Muscle of back (tissue), 11 donors: ENCODE measurements around the gene FLII. TPM values are rescaled to one million over a fixed set of nuclear protein-coding genes. Genes with fewer than 3 reads are reported as not detected.
A peak's percentile ranks its signal among the peaks of the same experiment; 100 is the strongest.

ENCODE experiments used
- DNase-seq, 3 donors: peaks; one replicate each; pipeline versions ENCODE4 v3.0.0 to v3.0.0-alpha.2; 2013
- polyA plus RNA-seq, 10 donors: library from polyadenylated mRNA; unstranded; fragments of 120-200 nt; gene quantifications; one replicate each; pipeline ENCODE4 v1.2.1, GENCODE V29; 2013; ENCODE audit not compliant: insufficient read length in 10 of 10

The FLII gene
- polyA plus RNA-seq, 10 donors = 139 to 177 (median 156) TPM

DNA sequence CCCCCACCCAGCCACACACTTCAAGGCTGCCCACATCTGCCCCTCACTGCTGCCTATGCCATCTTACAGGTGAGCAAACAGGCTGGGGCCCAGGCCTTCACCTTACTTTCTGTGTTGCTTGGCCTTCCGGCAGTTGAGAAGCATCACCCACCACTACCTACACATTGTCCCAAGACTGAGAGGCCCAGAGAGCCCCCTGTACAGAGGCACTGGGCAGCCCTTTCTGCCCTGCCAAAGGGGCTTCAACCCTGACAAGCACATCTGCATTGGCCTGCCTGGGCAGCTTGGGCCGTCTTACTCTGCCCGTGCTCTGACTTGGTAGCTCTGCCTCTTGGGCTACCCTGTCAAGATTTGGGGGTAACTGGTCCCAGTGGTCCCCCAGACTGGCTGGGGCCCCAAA, 3.1 kb upstream of the FLII start:
- no peak for DNase-seq

DNA sequence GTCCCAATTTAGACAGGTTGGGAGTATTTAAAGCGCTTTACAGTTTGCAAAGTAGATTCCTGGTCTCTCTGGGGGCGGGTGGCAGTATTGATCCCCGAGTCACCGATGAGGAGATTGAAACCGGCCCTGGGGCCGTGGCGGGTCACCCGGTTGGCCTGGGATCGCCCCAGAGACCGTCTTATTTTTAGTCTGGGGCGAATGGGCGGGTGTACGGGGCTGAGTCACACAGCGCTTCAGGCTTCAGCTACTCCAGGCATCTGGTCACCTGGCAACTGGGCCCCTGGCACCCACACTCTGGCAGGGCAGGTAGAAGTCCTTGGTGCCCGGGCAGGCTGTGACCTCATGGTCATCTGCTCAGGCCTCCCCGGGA, 2.6 kb upstream of the FLII start:
- DNase-seq = peak in 2 of 3 donors; percentile 26 to 56

DNA sequence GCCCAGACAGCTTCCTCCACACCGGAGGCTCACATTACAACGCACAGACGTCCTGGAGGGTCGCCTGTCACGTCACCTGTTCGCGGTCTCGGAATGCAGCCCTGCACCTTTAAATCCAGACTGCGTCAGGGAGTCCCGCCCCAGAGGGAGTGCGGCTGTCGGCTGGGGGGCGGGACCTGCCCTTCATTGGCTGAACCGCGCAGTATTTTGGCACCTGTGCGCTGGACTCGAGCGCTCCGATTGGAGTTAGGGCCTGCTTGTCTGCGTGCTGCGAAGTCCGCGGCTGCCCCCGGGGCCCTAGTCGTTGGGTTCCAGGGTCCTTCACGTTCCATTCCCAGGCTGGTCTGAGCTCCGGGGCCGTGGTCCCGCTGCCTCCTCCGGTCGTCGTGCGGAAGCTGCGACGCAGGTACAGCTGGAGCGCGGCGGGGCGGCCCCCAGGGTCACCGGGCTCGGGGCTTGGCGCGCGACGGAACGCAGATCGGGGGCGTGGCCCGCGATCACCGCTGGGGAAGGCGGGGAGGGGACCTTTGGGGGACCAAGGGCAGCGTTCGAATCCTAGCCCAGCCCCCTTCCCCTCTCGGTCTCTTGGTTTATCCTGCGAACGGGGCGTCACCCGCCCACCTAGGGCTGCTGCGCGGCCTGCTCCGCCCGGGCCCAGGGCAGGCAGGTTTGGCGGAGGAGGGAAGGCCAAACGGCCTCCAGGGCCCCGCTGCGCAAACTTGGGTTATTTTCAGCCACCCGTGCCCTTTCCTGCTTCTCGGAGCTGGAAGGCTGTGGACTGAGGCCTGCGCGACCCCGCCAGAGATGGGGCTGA, 2.0 kb upstream of the FLII start, which contains the start of gene MIEF2:
Gene MIEF2 (plus strand): TSS at position 331 of the 814 bp plus-strand sequence. CDS start 2,059 bp downstream, outside the sequence.
- DNase-seq = peak; percentile 94 to 98 (median 95)

DNA sequence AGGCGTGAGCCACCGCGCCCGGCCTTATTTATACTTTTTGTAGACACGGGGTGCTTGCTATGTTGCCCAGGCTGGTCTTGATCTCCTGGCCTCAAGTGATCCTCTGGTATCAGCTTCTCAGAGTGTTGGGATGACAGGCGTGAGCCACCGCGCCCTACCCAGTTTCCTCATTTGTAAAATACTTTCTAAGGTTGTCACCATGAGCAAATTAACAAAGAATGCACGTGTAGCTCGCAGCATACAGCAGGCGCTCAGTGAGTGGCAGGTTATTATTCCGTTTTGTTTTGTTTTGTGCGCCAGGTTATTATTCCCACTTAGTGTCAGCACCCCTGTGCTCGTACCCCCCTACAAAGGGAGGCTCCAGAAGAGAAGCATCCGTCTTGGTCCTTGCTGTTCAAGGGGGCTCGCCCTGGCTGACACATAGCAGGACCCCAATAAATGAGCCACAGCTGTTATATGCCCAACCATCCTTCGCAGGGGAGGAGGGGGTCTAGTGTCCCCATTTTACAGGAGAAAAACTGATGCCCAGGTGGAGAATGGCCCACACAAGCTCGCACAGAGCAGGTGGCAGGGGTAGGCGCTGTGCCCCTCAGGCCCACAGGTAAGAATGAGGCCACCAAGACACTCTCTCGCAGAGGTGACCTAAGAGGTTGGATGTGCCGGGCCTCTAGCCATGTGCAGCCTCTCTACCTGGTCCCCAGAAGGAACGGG, 1.2 kb upstream of the FLII start:
- DNase-seq = no peak

DNA sequence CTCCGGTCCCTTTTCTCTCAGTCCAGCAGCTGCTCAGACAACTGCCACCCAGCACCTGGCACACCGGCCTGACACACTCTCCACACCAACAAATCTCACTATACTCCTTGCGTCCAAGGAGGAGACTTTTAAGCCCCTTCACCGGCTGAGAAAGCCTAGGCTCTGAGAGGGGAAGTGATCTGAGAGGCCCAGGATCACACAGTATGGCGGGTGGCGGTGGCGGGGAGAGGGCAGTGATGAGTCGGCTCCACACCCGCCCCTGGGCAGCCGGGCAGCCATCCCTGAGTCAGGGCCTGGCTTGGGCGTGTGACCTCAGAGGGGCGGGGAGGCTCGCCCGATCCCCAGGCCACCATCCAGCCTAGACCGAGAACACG, 569 bp downstream of the FLII start:
- DNase-seq = peak; percentile 43 to 78 (median 48)

DNA sequence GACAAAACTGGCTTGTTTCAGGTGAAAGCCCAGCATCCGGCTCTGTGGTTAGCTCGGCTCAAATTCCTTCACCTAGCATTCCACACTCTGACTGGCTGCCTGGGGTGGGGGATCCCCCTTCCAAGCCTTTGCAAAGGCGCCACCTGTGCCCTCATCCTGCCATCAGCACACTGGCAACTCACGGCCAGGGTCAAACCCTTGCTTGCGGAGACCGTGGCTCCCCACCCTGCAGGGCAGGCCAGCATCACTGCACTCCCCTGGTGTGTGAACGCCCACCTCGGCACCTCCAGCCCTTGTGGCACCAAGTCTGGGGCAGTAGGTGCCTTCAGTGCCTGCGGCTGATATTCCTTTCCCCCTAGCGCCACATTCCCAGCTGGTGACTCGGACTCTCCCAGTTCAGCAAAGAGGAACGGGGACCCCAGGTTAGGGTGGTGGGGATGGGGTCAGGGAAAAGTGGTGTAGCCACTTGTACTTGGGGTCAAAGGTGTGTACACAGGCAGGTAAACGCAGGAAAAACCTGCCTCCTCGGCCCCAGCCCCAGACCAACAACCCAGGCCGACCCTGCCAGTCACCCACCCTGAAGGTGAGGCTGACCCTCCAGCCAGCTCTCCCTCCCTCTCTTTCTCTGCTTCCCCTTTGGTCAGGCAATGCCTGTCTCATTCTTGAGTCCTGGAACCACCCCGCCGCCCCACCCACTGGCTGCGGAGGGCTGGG, 1.1 kb downstream of the FLII start:
- DNase-seq = no peak

DNA sequence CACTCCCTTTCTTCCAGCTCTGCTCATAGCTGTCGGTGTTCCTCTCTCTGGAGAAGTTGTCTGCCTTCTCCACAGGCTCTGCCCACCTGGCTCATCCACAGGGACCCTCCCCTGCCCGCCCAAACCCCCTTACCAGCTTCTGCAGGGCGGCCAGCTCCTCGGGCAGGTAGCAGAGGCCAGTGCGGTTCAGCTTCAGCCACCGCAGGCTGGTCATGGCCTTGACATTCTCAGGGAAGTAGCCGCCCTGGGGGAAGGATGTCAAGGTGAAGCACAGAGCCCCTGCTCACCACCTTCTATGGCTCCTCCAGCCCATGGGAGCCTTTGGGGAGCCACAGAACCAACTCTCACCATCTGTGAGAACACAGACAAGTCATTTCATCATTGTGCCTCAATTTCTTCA, 1.8 kb downstream of the FLII start:
- DNase-seq = no peak

DNA sequence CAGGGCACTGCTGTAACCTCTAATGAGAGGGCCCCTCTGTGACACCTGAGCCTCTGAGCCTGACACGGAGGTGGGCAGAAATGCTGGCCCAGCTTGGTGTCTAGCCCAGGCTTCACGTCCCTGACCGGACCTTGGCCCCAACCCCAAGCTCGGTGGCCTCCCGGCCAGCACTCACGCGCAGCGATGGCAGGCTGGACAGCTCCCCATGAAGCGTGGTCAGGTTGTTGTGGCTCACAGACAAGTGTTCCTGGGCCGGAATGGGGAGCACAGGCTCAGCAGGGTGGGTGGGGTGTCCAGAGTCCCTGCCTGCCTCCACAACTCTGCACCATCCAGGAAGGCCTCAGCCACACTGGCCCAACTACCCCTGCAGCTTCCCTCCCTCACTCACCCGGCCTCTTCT, 2.2 kb downstream of the FLII start:
- DNase-seq = no peak

DNA sequence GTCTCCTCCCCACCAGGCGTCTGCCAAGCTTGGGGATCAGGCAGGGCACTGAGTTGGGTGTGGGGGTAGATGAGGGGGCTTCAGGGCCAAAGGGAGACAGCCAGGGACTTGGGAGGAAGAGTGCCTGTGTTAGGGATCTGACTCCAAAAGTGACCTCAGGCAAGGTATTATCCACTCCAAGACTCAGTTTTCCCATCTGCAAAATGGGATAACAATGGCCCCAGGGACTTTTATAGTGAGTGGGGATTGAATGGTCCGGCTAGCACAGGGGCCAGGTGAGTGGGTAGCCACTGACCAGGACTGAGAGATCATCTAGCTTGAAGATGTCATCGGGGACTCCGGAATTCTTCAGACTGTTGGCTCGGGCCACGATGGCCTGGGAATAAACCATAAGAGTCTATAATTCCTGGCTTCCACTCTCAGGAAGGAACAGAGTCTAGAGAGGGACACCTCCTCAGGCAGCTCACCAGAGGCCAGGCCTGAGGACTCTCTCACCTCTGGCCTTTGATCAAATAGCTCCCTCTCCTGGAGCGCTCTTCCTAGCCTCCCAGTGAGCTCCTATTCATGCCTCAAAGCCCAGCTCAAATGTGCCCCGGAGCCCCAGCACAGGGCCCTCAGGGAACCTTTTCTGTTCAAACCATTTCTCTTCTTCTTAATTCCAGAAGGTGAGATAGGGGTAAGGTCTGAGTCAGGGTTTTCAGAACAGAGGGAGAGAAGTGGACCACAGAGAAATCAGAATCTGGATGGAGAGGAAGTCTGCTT, 3.5 kb downstream of the FLII start:
- DNase-seq = no peak

DNA sequence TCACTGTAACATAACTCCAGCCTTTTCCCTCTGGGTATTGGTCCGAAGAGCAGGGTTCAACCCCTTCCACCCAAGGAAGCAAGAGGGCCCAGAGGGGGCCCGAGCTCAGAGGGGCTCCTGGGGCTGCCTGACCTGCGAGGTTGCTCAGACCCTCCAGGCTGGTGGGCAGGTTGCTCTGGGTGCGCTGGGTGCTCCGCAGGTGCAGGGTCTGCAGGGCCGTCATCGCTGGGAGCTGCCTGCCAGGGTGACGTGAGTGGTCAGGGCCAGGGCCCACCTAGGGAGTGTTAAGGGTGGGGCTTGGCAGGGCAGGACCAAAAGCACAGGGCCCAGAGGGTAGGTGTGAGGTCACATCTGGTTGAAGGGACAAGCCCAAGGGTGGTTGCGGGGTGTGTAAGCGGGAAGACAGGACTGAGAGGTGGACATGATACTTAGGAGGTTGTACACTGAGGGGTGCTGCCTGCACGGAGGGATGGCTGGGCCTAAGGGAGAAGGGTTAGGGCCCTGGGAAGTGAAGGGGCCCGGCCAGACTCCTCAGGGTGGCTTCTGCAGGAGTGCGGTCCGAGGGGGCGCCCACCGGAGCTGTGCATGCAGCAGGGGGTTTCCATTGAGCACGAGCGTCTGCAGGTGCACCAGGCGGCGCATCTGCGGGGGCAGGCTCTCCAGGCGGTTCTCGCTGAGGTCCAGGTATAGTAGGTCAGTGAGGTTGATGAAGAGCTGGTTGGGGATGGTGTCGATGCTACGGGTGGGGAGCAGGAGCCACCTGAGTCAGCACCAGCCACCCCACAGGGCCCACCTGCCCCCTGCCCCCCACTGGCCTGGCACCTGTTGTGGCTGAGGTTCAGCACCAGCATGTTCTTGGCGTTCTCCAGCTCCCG, 4.4 kb downstream of the FLII start:
- DNase-seq = no peak

DNA sequence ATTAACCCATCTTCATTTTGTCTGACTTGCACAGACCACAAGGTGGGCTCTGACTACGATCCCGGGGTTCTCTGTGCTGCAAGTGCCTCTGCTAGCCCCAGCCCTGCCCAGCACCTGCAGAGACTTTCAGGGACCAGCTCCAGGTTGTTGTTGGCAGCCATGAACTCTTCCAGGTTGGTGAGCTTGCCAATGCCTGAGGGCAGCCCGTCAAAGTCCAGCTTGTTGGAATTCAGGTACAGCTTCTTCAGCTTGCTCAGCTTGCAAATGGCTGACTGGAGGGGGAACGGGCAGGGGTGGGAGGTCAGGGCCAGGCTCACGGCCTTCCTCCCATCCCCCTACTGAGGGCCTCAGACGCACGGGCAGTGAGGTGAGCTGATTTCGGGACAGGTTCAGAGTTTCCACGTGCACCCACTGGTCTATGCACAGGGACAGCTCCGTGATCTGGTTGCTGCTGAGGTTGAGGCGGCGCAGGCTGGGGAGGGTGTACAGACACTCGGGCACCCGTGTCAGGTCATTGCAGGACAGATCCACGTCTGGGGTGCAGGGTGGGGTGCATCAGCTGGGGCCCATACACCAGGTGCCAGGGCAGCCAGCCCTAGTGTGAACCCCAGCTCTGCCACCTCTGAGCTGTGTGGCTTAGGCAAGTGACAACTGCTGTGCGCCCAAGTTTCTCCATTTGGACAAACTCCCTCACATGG, 5.2 kb downstream of the FLII start:
- DNase-seq = no peak

DNA sequence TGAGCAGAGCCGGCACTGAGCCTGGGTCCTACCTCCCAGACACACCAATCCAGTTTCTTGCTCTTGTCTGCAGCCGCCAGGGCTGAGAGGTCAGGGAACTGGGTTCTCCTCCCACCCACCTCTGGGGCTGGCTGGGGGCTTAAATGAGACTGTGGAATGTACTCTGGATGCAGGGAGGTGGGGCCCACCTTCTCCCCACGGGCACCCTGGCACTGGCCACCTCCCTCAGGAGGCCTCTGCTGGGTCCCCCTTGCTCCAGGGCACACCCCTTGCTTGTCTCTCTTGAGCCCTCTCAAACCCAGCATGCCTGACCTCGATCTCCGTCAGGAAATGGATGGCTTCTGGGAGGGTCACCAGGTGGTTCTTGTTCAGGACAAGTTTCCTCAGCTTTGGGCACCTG, 6.4 kb downstream of the FLII start:
- DNase-seq = no peak

DNA sequence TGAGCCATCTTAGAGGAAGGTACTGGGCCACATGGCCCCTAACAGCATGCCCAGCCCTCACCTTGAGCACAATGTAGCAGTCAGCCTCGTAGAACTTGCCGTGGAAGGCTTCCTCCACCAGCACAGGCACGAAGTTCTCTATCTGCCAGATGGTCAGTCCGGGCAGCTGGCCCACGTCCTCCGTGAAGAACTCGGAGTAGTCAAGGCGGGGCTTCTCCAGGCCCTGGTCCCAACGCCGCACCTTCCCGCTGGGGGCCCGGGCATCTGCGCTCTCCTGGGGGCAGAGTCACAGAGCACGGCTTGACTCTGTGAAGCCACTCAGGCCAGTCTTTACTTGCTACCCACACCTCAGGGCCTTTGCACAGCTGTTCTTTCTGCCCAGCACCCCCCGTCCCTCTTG, 7.3 kb downstream of the FLII start:
- DNase-seq = no peak

DNA sequence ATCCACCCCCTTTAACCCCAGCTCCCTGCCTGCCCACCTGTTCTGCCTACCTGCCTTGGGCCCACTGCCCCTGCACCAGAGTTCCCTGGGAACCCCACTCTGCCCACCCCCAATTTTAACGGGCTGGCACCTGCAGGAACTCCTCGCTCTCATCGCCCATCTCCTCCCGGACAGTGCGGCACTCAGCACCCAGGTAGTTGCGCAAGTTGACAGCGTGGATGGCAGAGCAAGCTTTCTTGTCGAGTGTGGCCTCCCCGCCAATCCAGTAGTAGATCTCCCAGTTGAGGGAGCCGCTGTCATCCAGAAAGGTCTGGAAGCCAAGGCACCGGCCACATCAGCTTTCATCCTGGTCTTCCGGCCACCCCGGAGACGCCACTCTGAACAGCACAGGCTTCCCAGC, 7.8 kb downstream of the FLII start:
- no peak for DNase-seq

DNA sequence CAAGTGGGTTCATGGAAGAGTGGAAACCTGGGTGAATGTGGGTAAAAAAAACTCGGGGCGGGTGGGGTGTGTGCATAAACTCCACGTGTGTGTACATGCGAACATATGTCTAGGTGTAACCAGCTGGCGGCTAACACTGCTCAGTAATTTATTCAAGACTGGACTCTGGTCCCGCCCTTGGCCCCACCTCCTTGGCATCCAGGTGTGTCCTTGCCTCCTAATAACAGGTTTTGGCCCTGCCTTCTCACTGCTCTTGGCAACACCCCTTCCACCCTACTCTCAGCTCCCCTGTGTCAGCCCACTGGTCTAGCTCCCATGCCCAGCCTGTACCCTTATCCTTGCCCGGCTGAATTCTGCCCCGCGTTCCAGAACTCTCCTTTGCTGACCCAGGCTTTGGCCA, 8.3 kb downstream of the FLII start:
- no peak for DNase-seq

DNA sequence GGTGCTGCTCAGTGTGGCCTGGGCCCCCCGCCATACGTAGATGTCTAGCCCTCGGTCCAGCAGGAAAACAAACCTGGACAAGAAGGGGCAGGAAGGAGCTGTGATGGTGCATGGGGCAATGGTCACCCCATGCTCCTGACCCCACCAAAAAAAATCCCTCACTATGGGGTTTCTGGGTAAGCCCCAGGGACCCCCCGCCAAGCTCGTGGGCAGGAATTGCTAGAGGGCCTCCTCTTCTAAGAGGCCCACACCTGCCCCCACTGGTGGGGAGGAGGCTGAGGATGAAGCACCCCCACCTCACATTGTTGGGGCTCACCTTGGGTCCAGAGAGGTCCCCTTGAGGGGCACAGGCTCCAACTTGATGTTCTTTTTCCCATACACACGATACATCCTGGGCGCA, 9.7 kb downstream of the FLII start:
- DNase-seq = no peak

DNA sequence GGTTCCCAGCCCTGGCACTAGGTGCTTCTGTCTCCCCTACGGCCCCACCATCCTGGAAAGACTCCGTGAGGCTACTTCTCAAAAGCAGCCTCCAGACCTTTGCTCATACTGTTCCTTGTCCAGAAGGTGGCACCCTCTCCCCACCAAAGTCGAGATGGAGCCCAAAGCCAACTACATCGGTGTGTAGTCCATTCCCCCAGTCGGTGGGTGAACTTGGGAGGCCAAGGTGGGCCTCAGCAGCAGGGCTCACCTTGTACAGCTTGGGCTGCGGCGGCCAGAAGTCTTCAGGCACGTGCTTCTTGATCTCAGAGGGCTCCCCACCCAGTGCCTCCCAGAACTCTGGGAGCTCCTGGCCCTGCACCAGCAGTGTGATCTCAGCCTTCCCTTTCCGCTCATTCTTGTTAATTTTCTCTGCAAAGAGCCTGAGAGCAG, 10.2 kb downstream of the FLII start:
- peak; percentile 62 to 92 (median 82) for DNase-seq

DNA sequence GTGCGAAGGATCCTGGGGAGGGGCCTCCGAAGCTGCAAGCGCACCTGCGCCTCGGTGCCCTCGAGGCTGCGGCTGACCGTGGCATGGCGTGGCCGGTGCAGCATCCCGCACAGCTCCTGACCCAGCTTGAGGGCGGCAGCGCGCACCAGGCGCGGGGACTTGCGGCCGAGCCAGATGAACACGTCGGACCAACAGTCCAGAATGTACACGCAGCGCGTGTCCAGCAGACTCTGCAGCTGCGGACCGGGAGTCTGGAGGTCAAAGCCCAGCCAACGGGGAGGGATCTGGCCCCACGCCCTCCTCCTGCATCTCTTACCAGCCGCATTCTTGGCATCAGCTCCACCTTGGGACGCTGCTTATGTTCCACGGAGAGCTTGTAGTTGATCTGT, 10.9 kb downstream of the FLII start:
- peak in 2 of 3 donors; percentile 40 to 73 for DNase-seq

DNA sequence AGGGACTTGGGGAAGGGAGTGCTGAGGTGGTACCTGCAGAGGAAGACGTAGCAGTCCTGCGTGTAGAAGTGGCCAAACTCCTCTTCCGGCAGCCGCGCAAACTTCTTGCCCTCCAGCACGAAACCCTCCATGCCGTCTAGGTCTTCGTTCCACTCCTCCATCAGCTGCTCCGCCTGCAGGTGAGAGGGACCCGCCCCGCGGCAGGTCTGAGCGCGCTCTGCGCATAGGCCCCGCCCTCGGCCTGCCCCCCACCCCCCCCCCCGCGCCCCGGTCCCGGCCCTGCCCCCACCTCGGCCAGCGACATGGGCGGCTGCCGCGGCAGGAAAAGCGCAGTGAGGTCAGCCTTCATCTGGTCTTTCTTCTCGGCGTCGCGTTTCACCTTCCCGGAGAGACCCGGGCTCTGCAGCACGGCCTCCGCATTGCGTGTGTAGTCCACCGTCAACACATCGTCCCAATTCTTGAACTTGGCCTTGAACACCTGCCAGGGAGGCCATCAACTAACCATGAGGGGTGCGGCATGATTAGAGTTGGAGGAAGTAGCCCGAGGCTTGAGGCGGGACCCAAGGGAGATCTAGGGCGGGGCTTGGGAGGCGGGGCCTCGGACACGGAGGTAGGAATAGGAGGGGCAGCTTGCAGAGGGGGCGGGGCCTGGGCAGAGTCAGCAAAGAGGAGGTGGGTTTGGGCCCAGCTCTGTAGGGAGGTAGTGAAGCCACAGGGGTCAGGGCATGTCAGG, 11.5 kb downstream of the FLII start:
- peak in 2 of 3 donors; percentile 29 to 60 for DNase-seq
